Measurements from ENCODE around the gene KLK14.

KLK14 gene

GRCh38 chr19:51098365-51099046 lies 15.8 kb upstream of the KLK14 start:
- DNase-seq (no peak), ATAC-seq (peak; percentile 55)
- Mint-ChIP-seq H3K36me3 (ENCODE audit: low read depth) (peaks cover 22% of the 10 kb centered on the region), H3K4me3 (peak overlapping the region; percentile 45), H3K9me3 (no peaks in the 10 kb centered on the region), H3K4me1 (peaks cover 13% of the 10 kb centered on the region), H3K27me3 (no peaks in the 10 kb centered on the region), H3K27ac (no peak overlapping the region)

DNA sequence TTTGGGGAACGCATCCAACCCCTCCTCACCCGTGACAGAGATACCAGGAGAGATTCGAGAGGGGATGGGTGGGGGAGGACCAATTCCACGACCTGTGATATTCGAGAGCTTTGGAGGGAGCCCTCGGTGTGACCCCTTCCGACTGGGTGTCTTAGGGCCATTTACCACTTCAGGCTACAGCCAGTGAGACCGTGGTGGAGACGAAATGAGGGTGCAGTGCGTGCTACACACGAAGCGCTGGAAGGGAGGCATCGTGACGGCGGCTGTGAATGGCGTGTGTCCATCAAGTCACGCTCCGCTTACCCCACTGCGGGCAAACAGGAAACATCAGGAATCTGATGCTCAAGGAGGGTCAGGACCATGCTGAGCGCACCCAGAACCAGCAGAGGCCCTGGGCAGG lies 15.1 kb upstream of the KLK14 start:
- DNase-seq (no peak), ATAC-seq (no peak)
- peaks cover 10% of the 10 kb centered on the region for H3K4me1 Mint-ChIP-seq
- no peak overlapping the region for H3K4me3 Mint-ChIP-seq
- no peaks in the 10 kb centered on the region for H3K9me3 Mint-ChIP-seq
- H3K27ac Mint-ChIP-seq = no peak overlapping the region
- H3K27me3 Mint-ChIP-seq = no peaks in the 10 kb centered on the region
- peaks cover 17% of the 10 kb centered on the region for H3K36me3 Mint-ChIP-seq (ENCODE audit: low read depth)

DNA sequence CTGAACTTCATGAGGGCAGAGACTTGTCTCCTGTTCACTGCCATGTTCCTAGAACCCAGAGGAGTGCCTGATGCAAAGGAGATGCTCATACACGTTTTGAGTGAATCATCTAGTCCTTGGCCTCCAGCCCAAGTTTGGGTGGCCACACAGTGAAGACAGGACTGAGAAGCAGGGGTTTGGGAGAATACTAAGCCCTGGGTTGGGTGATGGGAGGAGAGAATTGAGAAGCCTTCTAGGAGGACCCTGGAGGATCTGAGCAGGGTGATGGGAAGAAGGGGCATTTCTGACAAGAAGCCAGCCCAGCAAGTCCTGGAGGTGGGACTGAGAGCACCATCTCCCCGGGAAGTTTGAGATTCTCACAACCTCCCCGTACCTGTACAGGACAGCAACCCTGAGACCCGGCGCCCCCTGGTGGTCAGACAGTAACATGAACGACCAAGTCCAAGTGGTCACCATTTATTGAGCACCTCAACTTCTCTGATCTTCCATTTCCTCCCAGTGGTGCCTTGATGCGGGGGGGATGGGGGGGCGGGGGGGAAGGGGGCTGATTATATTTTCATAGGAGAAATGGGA lies 14.6 kb upstream of the KLK14 start:
- Mint-ChIP-seq H3K4me1 (peaks cover 5% of the 10 kb centered on the region), H3K36me3 (ENCODE audit: low read depth) (peaks cover 13% of the 10 kb centered on the region), H3K27me3 (no peaks in the 10 kb centered on the region), H3K27ac (no peak overlapping the region), H3K4me3 (no peak overlapping the region), H3K9me3 (no peaks in the 10 kb centered on the region)
- ATAC-seq (peak; percentile 45), DNase-seq (peak; percentile 84)

DNA sequence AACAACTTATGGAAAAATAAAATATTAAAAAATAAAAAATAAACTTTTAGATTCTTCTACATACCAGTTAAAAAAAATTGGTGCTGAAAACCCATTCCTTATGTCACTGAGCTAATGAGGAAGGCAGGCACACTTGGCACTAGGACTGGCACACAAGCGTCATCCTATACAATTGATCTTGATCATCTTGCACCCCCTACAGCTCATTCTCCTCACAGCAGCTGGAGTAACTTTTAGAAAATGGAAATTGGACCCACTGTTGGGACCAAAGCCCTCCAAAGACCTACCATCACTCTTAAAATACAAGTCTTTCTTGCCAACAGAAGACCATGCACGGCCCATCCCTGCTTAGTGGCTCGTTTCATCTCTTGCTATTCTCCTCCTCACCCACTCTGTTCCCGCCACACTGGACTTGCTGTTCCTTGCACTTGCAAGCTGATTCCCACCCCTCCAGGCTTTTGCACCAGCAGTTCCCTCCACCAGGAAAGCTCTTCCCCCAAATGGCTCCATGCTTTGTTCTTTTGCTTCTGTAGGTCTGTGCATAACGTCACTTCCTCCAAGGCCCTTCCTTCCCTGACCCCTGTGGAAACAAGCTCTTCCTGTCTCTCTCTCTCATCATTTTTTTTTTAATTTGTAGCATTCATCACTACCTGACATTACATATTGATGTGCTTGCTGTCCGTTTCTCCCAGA lies 13.9 kb upstream of the KLK14 start:
- Mint-ChIP-seq H3K27ac (no peak overlapping the region), H3K4me1 (peaks cover 5% of the 10 kb centered on the region), H3K36me3 (ENCODE audit: low read depth) (peaks cover 13% of the 10 kb centered on the region), H3K9me3 (no peaks in the 10 kb centered on the region), H3K4me3 (no peak overlapping the region), H3K27me3 (no peaks in the 10 kb centered on the region)
- no peak for ATAC-seq
- DNase-seq = no peak

- DNase-seq (peak; percentile 38), ATAC-seq (no peak)
- Mint-ChIP-seq H3K4me3 (no peak overlapping the region), H3K36me3 (ENCODE audit: low read depth) (peaks cover 13% of the 10 kb centered on the region), H3K9me3 (no peaks in the 10 kb centered on the region), H3K27ac (no peak overlapping the region), H3K27me3 (no peaks in the 10 kb centered on the region), H3K4me1 (peaks cover 5% of the 10 kb centered on the region)
Measured at GRCh38 chr19:51094696-51095279, 12.1 kb upstream of the KLK14 start.

DNA sequence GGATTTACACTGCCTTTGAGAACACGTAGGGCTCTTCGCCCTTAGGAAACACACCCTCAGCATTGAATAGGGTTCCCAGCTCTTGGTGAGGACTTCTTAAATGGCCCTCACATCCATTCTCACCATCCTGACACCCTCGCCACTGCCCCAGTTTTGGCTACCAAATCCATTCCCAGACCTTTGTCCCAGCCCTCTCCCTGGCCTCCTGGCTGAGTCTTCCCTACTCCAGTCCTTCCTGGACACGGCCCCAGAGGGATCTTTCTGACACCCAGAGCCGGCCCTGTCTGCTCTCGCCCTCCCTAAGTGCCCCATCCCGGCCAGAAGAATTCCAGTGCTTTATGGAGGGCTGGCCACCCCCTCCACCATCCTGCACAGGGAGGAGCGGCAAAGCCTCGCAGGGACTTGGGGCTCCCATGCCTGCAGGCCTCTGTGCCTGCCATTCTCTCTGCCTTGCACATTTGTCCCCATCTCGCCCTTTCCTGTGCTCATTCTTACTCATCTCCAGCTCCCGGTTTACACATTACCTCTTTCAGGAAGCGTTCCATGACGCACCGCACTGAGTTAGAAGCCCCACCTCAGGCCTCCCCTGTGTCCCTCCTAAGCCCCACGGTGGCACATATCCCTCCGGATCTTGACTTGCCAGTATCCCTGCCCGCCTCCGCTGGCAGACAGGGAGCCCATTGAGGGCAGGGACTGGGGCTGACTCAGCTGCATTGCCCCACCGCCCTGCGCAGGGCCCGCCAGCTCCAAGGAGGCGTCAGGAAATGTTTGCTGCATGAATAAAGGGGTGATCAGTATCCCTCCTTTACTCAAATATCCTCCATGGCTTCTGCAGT lies 11.0 kb upstream of the KLK14 start:
- Mint-ChIP-seq H3K27me3 (no peaks in the 10 kb centered on the region), H3K9me3 (no peaks in the 10 kb centered on the region), H3K4me1 (peaks cover 3% of the 10 kb centered on the region), H3K4me3 (no peak overlapping the region), H3K27ac (no peak overlapping the region), H3K36me3 (ENCODE audit: low read depth) (peaks cover 11% of the 10 kb centered on the region)
- ATAC-seq = no peak
- DNase-seq = no peak

GRCh38 chr19:51093101-51093500 lies 10.4 kb upstream of the KLK14 start:
- ATAC-seq (no peak), DNase-seq (no peak)
- Mint-ChIP-seq H3K4me3 (no peak overlapping the region), H3K27me3 (no peaks in the 10 kb centered on the region), H3K4me1 (peaks cover 3% of the 10 kb centered on the region), H3K27ac (no peak overlapping the region), H3K9me3 (no peaks in the 10 kb centered on the region), H3K36me3 (ENCODE audit: low read depth) (peaks cover 11% of the 10 kb centered on the region)

DNA sequence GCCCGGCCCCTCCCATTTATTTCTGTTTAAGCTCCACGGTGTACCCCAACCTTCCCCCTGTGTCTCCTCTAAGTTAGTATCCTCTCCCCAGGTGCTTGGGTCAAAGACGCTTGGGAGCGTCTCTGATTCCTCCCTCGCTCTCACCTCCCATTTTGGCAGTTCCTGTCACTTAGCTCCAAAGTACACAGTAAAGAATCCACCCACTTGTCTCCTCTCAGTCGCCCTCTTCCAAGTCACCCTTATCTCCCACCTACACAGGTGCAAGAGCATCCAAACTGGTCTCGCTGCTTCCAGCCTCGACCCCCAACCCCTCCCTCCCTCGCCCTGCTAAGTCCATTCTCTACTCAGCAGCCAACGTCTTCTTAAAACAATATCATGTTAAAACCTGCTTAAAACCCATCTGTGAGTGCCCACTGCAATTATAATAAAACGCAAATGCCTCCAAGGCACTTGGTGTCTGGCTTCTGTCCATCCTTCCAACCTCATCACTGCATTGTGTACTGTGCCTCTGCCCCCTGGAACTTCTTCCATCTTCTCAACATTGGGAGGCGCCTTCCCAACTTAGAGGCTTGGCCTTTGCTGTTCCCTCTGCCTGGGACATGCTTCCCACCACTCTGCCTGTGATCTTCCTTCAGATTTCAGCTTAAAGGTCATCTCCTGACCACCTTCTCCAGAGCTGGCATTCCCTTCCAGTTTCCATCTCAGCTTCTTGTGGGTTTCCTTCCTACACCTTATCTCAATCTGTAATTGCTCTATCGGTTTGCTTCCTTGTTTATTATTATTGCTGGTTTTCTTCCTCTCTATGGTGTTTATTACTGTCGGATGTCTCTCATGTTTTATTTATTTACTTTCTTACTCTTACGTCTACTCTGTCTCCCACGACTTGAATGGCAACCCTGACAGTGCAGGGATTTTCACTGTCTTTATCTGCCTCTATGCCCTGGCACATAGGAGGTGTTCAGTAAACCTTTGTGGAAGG lies 9.5 kb upstream of the KLK14 start:
- H3K27me3 Mint-ChIP-seq = no peaks in the 10 kb centered on the region
- no peak overlapping the region for H3K4me3 Mint-ChIP-seq
- peaks cover 8% of the 10 kb centered on the region for H3K36me3 Mint-ChIP-seq (ENCODE audit: low read depth)
- H3K9me3 Mint-ChIP-seq = no peaks in the 10 kb centered on the region
- DNase-seq (no peak), ATAC-seq (no peak)
- peaks cover 3% of the 10 kb centered on the region for H3K4me1 Mint-ChIP-seq
- no peak overlapping the region for H3K27ac Mint-ChIP-seq

GRCh38 chr19:51091126-51091525 lies 8.4 kb upstream of the KLK14 start:
- H3K27ac Mint-ChIP-seq = no peak overlapping the region
- DNase-seq (no peak), ATAC-seq (no peak)
- H3K9me3 Mint-ChIP-seq = no peaks in the 10 kb centered on the region
- peaks cover 2% of the 10 kb centered on the region for H3K36me3 Mint-ChIP-seq (ENCODE audit: low read depth)
- no peaks in the 10 kb centered on the region for H3K4me1 Mint-ChIP-seq
- H3K27me3 Mint-ChIP-seq = no peaks in the 10 kb centered on the region
- H3K4me3 Mint-ChIP-seq = no peak overlapping the region

GRCh38 chr19:51090471-51090870 lies 7.8 kb upstream of the KLK14 start:
- DNase-seq (no peak), ATAC-seq (no peak)
- H3K4me3 Mint-ChIP-seq = no peak overlapping the region
- no peak overlapping the region for H3K27ac Mint-ChIP-seq
- peaks cover 2% of the 10 kb centered on the region for H3K36me3 Mint-ChIP-seq (ENCODE audit: low read depth)
- no peaks in the 10 kb centered on the region for H3K9me3 Mint-ChIP-seq
- no peaks in the 10 kb centered on the region for H3K27me3 Mint-ChIP-seq
- H3K4me1 Mint-ChIP-seq = no peaks in the 10 kb centered on the region

GRCh38 chr19:51089786-51090185 lies 7.1 kb upstream of the KLK14 start:
- Mint-ChIP-seq H3K9me3 (no peaks in the 10 kb centered on the region), H3K4me1 (no peaks in the 10 kb centered on the region), H3K27ac (no peak overlapping the region), H3K27me3 (no peaks in the 10 kb centered on the region), H3K36me3 (ENCODE audit: low read depth) (peaks cover 2% of the 10 kb centered on the region), H3K4me3 (no peak overlapping the region)
- DNase-seq = no peak
- ATAC-seq = no peak

DNA sequence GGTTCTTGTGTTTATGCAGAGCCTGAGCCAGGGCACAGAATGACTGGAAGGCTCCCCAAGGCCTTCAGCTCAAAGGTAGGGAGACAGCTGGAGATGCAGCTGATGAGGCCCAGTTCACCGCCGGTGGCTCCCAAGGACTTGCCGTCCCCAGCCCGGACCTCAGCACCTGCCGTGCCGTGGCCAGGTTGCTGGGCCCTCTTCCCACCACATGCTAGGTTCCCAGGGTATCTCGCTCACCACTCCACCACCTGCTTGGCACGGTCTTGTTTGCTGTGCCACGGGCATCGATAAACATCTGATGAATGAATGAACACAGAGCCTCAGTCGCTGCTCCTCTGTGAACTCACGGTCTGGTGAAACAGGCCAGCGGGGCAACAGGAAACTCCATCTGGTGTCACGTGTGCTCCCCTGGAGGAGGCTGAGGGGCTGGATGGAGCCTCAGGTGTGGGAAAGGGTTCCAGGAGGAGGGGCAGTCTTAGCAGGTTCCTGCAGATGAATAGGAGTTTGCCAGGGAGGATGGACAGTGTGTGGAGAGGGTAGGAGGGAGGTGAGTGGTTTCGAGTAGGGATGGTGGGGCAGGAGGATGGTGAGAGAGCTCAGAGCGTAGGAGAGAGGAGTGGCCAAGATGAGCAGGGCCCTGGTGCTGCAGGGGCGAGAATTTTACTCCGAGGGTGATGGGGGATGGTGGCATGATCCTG lies 3.6 kb upstream of the KLK14 start:
- Mint-ChIP-seq H3K4me1 (no peaks in the 10 kb centered on the region), H3K27ac (no peak overlapping the region), H3K27me3 (peaks cover 6% of the 10 kb centered on the region), H3K36me3 (ENCODE audit: low read depth) (peaks cover 2% of the 10 kb centered on the region), H3K9me3 (no peaks in the 10 kb centered on the region), H3K4me3 (no peak overlapping the region)
- DNase-seq (no peak), ATAC-seq (no peak)

- ATAC-seq (no peak), DNase-seq (no peak)
- Mint-ChIP-seq H3K4me3 (no peak overlapping the region), H3K27ac (no peak overlapping the region), H3K36me3 (ENCODE audit: low read depth) (peaks cover 2% of the 10 kb centered on the region), H3K4me1 (no peaks in the 10 kb centered on the region), H3K27me3 (peaks cover 6% of the 10 kb centered on the region), H3K9me3 (no peaks in the 10 kb centered on the region)
Measured at GRCh38 chr19:51084505-51084904, 1.8 kb upstream of the KLK14 start.

Measured in activated naive CD8-positive, alpha-beta T cell treated with anti-CD3 and anti-CD28 coated beads, Interleukin-2, amount 50 U/mL, for 24 hours (primary cell).